Astrocyte (in vitro differentiated cells and primary cell): Measurements from ENCODE around the gene SPSB3. TPM values are rescaled to one million over a fixed set of nuclear protein-coding genes. Genes with fewer than 3 reads are reported as not detected.

Experiments
- DNase-seq: peaks from one replicate; pipeline ENCODE4 v3.0.0-alpha.2; 2010; ENCODE audit warnings: low read depth
- FAIRE-seq: peaks from 2 replicates; lab custom pipeline; 2011; peaks lifted over from hg19 to GRCh38; lab: Jason Lieb, UNC
- H2AFZ ChIP-seq: 2 replicates; pipeline ENCODE4 v1.6.0; 2012; ENCODE audit warnings: low read depth, low read length, inconsistent platforms
- H3K27ac ChIP-seq: 2 replicates; pipeline ENCODE4 v1.5.1; 2011; ENCODE audit warnings: low read depth, low read length, inconsistent platforms
- H3K27me3 ChIP-seq: 2 replicates; pipeline ENCODE4 v1.6.0; 2011; ENCODE audit warnings: low read length, inconsistent platforms; ENCODE audit not compliant: insufficient read depth
- H3K36me3 ChIP-seq: 2 replicates; pipeline ENCODE4 v1.5.1; 2011; ENCODE audit warnings: low read length, inconsistent platforms; ENCODE audit not compliant: insufficient read depth
- H3K4me1 ChIP-seq: 2 replicates; pipeline ENCODE4 v1.5.1; 2011; ENCODE audit warnings: low read length, inconsistent platforms; ENCODE audit not compliant: insufficient read depth
- H3K4me2 ChIP-seq: 2 replicates; pipeline ENCODE4 v1.6.0; 2012; ENCODE audit warnings: low read length, inconsistent platforms
- H3K4me3 ChIP-seq: 2 replicates; pipeline ENCODE4 v1.5.1; 2011; ENCODE audit warnings: low read depth, mild to moderate bottlenecking, low read length, inconsistent platforms; ENCODE audit not compliant: insufficient read depth
- H3K79me2 ChIP-seq: 2 replicates; pipeline ENCODE4 v1.6.0; 2012; ENCODE audit warnings: mild to moderate bottlenecking, low read length, inconsistent platforms; ENCODE audit not compliant: insufficient read depth
- H3K9ac ChIP-seq: 2 replicates; pipeline ENCODE4 v1.6.0; 2012; ENCODE audit warnings: mild to moderate bottlenecking, low read length, inconsistent platforms
- H3K9me3 ChIP-seq: 2 replicates; pipeline ENCODE4 v1.5.1; 2012; ENCODE audit warnings: low read depth, mild to moderate bottlenecking, low read length, inconsistent platforms; ENCODE audit not compliant: insufficient read depth
- H4K20me1 ChIP-seq: 2 replicates; pipeline ENCODE4 v1.6.0; 2012; ENCODE audit warnings: low read length, inconsistent platforms; ENCODE audit not compliant: insufficient read depth
- H3K27ac Mint-ChIP-seq: one replicate; pipeline ENCODE4 v1.8.0; 2021; ENCODE audit warnings: mild to moderate bottlenecking, mixed read lengths; ENCODE audit not compliant: unreplicated experiment
- H3K27me3 Mint-ChIP-seq: one replicate; pipeline ENCODE4 v1.8.0; 2021; ENCODE audit warnings: low read depth, mixed read lengths; ENCODE audit not compliant: unreplicated experiment
- H3K36me3 Mint-ChIP-seq: one replicate; pipeline ENCODE4 v1.8.0; 2021; ENCODE audit warnings: low read depth, mixed read lengths; ENCODE audit not compliant: unreplicated experiment
- H3K4me1 Mint-ChIP-seq: one replicate; pipeline ENCODE4 v1.8.0; 2021; ENCODE audit warnings: low read depth, mixed read lengths; ENCODE audit not compliant: unreplicated experiment
- H3K4me3 Mint-ChIP-seq: one replicate; pipeline ENCODE4 v1.8.0; 2021; ENCODE audit warnings: mild to moderate bottlenecking, moderate library complexity, mixed read lengths; ENCODE audit not compliant: unreplicated experiment
- H3K9me3 Mint-ChIP-seq: one replicate; pipeline ENCODE4 v1.8.0; 2021; ENCODE audit warnings: mild to moderate bottlenecking, mixed read lengths; ENCODE audit not compliant: unreplicated experiment
- CTCF ChIP-seq: IDR thresholded peaks from 2 replicates; pipeline ENCODE4 v1.5.1; 2011; ENCODE audit warnings: low read depth, mild to moderate bottlenecking, inconsistent platforms, low read length, moderate library complexity; ENCODE audit not compliant: insufficient read depth
- EZH2 ChIP-seq: IDR thresholded peaks from 2 replicates; pipeline ENCODE4 v1.6.1; 2012; ENCODE audit warnings: mild to moderate bottlenecking, low read length, inconsistent platforms; ENCODE audit not compliant: insufficient read depth
- total RNA-seq: library from RNA; stranded (reverse); gene quantifications from 2 replicates; pipeline ENCODE4 v1.2.1, GENCODE V29; 2021

SPSB3 gene
- total RNA-seq, 1 donor from 2014 or later: 23.3 TPM

- no peak overlapping the region for H3K4me3 ChIP-seq
- peaks cover 16% of the 10 kb centered on the region for H3K4me1 ChIP-seq
- no peaks in the 10 kb centered on the region for H3K36me3 Mint-ChIP-seq
- no peak overlapping the region for H3K4me3 Mint-ChIP-seq
- H3K36me3 ChIP-seq: peaks cover 4% of the 10 kb centered on the region
- H3K27me3 ChIP-seq: no peaks in the 10 kb centered on the region
- no peak for DNase-seq
- no peaks in the 10 kb centered on the region for H3K9me3 Mint-ChIP-seq
- peaks cover 12% of the 10 kb centered on the region for H3K9me3 ChIP-seq
- peaks cover 12% of the 10 kb centered on the region for H3K4me1 Mint-ChIP-seq
- H3K79me2 ChIP-seq: peaks cover 23% of the 10 kb centered on the region
- TF ChIP-seq CTCF (no peak), EZH2 (no peak)
- H3K4me2 ChIP-seq: no peak overlapping the region
- no peak overlapping the region for H2AFZ ChIP-seq
- no peak overlapping the region for H3K27ac ChIP-seq
- H3K27ac Mint-ChIP-seq: no peak overlapping the region
- H4K20me1 ChIP-seq: peaks cover 58% of the 10 kb centered on the region
- no peak overlapping the region for H3K9ac ChIP-seq
- H3K27me3 Mint-ChIP-seq: no peaks in the 10 kb centered on the region
- no peak for FAIRE-seq
These were observed 41.4 kb downstream of the SPSB3 start for GRCh38 chr16:1740781-1741490.

- Mint-ChIP-seq H3K4me1 (peaks cover 5% of the 10 kb centered on the region), H3K9me3 (no peaks in the 10 kb centered on the region)
These were observed 42.1 kb downstream of the SPSB3 start for GRCh38 chr16:1740234-1740633.

More at GRCh38 chr16:1740234-1740633, 42.1 kb downstream of the SPSB3 start:
- Histone ChIP-seq H4K20me1 (peaks cover 65% of the 10 kb centered on the region), H3K9ac (no peak overlapping the region), H3K79me2 (peaks cover 30% of the 10 kb centered on the region), H2AFZ (no peak overlapping the region), H3K4me3 (no peak overlapping the region), H3K4me2 (no peak overlapping the region), H3K27ac (no peak overlapping the region), H3K27me3 (no peaks in the 10 kb centered on the region), H3K9me3 (peaks cover 18% of the 10 kb centered on the region), H3K36me3 (peaks cover 5% of the 10 kb centered on the region), H3K4me1 (peaks cover 9% of the 10 kb centered on the region)
- FAIRE-seq: no peak
- H3K27ac Mint-ChIP-seq: no peak overlapping the region
- no peak for TF ChIP-seq EZH2
- TF ChIP-seq CTCF: no peak
- no peak for DNase-seq
- no peak overlapping the region for H3K4me3 Mint-ChIP-seq
- no peaks in the 10 kb centered on the region for H3K36me3 Mint-ChIP-seq
- H3K27me3 Mint-ChIP-seq: no peaks in the 10 kb centered on the region
